ENCODE data around the gene GP1BB.
"Not testable (repeated sequence)": the region's sequence is repeated elsewhere in the genome, so short reads cannot be mapped to it uniquely, and the experiment has no call there.

The GP1BB gene

DNA sequence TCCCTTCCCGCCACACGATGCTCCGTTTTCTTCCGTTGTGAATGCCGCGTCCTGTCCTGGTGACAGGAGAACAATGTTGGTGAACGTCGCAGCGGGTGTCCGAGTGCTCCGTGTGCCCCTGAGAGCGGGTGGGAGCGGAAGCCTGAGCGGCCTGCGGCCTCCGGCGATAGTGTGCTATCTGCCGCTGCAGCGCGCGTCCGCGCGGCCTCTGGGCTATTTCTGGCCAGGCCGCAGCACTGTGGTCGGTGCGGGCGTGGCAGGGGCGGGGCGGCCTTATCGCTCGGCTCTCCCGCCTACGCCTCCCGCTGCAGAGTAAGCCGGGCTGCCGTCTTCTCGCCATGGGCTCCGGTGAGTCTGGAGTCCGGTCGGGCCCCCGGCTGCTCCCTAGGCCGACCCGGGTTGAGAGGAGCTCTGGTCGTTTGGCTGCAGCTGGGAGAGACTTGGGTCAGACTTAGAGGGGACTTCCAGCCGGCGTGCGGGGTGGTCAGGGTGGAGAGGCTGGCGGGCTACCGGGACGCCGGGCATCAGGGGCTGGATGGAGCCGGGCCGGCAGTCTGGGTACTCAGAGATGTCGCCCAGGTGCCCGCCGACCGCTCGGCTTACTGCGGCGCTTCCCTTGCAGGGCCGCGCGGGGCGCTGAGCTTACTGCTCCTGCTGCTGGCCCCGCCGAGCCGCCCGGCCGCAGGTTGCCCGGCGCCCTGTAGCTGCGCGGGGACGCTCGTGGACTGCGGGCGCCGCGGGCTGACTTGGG is at the start of gene GP1BB:
Gene GP1BB (plus strand): TSS at position 308 of the 751 bp plus-strand sequence. CDS start 31 bp downstream, at position 339.
- DNase-seq (ENCODE audit: low read depth): no peak

DNA sequence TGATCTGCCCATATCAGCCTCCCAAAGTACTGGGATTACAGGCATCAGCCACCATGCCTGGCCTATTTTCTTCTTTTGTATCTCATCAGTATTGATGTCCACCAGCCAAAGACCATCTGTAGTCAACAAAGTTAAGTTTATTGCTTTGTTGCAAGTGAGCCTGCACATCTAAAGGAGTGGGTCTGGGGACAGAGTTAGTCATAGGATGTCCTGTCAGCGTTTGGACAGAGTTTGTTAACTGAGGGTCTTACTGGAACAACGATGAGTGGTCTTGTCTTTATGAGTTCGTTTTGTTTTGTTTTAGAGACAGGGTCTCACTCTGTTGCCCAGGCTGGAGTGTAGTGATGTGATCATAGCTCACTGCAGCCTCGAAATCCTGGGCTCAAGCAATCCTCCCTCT is 49.7 kb upstream of the GP1BB start:
- no peak for DNase-seq (ENCODE audit: low read depth)

DNA sequence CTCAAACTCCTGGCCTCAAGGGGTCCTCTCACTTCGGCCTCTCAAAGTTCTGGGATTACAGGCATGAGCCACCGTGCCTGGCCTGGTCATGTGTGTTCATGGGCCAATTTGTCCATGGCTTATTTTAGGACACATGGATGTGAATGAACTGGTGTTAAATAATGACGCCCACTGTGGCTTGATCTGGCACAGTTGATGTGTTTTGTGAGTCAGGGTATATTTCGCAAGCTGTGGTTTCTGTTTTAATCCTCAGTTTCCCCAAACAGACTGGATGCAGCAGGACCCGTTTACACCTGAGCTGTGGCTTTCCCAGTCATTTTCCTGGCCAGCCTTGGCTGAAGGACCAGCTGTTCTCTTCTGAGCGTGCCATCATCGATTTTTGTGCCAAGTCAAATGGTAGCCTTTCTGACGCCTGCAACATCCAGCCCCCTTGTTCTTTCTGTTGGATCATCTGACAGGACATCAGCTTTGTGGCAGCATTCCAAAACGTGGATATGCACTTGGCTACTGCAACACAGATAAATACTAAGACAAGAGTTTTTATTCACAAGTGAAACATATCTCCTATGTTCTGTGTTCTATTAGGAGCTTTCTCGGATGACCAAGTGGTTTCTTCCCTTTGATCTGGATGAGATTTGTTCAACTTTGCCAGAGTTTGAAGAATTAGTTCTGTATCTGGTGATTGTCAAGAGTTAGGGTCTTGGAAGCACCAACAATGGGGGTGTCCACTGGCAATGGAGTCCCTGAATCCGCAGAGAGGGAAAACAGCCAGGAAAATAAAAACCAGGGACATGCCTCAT is 49.0 kb upstream of the GP1BB start:
- DNase-seq (ENCODE audit: low read depth): no peak

DNA sequence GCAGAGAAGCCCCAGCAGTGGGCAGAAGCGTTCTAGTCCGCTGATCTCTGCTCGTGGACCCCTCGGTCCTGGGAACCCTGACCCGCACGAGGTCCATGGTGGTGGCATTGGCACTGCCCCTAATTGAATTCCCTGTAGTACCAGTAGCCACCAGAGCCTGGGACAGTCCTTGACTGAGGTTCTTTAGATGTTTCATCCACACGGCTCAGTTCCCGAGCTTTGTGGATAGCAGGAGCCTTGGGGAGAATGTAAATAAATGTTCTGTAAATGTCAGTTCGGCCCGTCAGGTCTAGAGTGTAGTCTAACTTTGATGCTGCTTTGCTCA is 48.4 kb upstream of the GP1BB start:
- no peak for DNase-seq (ENCODE audit: low read depth)

DNA sequence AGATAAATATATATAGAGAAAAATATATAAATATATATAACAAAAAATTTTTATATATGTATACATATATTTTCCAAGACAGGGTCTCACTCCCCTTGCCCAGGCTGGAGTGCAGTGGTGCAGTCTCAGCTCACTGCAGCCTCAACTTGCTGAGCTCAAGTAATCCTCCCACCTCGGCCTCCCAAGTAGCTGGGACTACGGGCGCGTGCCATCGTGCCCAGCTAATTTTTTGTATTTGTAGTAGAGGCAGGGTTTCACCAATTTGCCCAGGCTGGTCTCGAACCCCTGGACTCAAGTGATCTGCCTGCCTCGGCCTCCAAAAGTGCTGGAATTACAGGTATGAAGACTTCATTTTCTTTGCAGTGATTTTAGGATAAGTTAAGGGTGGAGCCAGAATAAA is 47.9 kb upstream of the GP1BB start:
- DNase-seq (ENCODE audit: low read depth): no peak

DNA sequence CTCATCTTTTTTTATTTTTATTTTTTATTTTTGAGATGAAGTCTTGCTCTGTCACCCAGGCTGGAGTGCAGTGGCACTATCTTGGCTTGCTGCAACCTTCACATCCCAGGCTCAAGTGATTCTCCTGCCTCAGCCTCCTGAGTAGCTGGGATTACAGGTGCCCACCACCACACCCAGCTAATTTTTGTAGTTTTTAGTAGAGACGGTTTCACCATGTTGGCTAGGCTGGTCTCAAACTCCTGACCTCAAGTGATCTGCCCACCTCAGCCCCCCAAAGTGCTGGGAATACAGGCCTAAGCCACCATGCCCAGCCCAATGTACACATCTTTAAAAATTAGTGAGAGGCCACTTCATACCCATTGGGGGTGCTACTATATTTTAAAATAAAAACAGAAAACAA is 46.9 kb upstream of the GP1BB start:
- not testable (repeated sequence) for DNase-seq (ENCODE audit: low read depth)

DNA sequence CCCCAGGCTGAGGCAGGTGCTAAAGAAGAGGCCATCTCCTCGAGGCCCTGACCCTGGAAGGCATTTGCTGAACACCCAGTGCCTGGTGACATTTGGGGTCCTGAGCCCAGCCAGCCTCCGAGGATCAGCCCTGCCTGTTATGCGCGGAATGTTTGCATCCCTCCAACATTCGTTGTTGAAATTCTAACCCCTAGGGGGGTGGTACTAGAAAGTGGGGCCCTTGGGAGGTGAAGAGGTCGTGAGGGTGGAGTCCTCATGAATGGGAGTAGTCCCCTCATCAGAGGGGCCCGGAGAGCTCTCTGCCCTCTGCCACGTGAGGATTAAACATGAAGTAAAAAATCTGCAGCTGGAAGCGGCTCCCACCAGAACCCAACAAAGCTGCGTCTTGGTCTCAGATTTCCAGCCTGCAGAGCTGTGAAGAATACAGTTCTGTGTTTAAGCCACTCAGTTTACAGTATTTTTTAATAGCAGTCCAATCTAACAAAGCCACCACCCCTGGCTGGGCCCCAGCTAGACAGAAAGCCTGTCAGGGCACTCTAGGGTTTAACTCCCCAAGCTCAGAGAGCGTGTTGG is 44.3 kb upstream of the GP1BB start:
- DNase-seq (ENCODE audit: low read depth): no peak

DNA sequence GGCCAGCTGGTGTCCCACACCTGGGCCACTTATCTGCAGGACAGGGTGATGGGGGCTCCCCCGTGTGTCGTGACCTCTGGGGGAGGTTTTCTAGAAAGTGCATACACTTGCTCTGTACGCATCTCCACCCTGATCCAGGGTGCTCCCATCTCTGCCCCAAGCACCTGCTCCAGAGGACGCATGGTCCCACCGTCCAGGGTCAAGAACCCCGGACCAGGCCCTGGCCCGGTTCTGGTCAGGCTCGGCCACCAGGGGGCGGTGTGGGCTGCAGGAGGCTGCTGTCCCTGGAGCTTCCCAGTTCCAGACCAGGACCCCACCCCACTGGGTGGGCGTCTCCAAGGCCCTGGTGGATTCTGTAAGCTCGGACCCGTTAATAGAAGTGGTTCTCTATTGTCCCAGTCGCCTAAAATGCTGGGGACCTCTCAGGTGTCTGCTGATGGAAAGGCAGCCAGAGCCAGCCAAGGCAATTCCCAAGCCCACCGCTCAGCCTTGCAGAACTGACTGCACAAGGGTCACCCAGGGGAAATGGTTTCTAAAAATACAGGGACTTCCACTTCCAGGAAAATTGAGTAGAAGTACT is 43.7 kb upstream of the GP1BB start:
- peak; percentile 4 for DNase-seq (ENCODE audit: low read depth)

DNA sequence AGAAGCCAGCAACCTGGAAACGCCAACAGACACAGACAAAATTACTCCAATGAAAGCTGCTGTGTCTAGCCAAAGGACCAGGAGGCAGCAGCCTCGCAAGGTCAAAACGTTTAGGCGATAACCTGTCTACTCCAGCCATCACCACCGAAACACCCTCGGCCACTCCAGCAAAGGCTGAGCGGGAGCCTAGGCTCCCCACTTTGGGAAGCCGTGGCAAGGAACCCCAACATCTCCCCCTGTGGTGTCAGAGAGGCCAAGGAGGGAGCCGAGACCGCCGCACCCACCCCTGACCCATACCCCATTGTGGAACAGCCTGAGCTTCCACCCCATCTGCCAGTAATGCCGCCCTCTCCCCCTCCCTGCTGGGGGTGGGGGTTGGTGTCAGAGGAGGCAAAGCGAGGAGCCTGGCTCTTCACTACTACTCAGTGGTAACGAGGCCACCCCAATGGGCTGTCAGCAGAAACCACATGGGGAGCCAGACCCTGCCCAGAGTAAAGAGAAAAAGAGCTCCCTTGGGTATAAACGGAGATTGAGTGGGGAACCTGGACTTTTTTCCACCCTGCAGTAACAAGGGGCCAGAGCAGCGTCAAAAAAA is 43.0 kb upstream of the GP1BB start:
- no peak for DNase-seq (ENCODE audit: low read depth)

DNA sequence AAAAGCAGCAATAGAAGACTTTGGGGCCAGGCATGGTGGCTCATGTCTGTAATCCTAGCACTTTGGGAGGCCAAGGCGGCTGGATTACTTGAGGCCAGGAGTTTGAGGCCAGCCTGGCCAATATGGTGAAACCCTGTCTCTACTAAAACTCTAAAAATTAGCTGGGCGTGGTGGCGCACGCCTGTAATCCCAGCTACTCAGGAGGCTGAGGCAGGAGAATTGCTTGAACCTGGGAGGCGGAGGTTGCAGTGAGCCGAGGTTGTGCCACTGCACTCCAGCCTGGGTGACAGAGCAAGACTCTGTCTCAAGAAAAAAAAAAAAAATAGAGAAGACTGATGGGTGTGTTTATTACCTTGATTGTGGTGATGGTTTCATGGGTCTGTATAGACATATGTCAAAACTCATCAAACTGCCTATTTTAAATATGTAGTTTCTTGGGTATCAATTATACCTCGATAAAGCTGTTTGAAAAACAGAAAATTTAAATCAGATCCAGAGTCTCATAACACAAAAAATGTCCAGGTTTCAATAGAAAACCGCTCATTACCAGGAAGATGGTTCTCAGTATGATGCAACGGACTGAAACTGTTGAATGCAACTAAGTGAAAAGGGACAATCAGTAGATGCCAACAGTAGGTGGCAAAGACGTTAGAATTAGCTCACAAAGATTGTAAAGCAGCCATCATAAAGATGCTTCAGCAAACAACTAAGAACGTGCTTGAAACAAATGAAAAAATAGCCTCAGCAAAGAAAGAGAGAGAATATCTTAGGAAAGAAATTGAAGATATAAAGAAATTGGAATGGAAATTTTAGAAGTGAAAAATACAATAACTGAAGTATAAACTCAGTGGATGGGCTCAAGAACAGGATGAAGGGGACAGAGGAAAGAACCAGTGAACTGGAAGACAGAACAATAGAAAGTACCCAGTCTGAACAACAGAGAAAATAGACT is 42.2 kb upstream of the GP1BB start:
- no peak for DNase-seq (ENCODE audit: low read depth)

DNA sequence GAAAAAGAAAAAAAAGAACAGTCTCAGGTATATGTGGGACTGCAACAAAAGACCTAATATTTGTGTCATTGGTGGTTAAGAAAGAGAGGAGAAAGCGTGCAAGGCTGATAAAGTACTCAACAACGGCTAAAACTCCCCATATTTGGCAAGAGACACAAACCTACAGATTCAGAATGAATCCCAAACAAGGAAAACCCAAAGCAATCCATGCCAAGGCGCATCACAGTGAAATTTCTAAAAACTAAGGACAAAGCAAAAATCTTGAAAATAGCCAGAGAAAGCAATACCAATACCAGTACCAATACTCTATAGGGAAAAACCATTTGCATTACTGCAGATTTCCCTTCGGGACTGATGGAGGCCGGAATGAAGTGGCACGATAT is 41.5 kb upstream of the GP1BB start:
- no peak for DNase-seq (ENCODE audit: low read depth)

DNA sequence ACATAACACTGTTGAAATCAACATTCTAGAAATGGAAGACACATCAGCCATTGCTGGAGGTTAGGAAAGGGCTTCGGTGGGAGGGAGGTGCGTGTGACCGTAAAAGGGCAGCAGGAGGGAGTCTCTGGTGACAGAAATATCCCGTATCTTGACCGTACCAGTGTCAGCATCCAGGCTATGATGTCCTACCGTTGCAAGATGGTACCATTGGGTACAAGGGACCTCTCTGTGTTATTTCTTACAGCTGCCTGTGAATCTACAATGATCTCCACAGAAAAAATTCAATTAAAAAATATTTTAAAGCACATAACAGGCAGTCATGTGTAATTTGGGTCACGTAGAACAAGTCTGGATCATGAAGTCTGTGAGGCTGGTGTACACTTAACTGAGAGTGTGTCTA is 36.4 kb upstream of the GP1BB start:
- DNase-seq (ENCODE audit: low read depth): no peak

DNA sequence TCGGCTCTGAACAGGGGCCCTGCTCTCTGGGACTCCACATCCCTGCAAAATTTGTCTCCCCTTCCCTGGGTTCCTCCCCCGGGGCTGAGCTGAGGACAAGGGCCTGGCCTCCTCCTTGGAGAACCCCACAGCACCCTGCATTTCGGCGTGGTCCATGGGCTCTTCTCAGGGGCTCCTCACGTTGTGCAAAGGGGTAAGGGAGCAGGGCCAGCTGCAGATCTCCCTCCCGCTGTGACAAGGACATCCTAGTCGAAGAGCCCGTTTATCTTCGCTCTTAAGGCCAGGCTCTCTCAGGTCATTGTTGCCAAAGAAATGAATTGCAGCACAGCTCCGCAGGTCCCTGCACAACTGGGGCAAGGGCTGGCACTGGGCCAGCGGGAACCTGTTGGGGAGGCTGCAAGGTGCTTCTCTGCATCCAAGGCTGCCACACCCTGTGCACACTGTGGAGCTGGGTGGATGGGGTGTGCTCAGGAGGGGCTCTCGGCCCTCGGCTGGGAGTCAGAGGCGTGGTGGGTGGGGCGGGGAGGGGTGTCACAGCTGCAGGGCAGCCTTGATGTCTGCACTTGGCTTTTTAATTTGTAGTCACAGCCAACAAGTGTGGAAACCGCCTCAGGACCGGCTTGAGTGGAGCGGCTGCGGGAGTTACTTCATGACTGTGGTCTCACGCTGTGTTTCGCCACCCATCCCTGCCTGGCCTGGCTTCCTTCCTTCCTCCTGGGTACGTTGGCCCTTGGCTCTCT is 35.6 kb upstream of the GP1BB start:
- DNase-seq (ENCODE audit: low read depth): no peak

DNA sequence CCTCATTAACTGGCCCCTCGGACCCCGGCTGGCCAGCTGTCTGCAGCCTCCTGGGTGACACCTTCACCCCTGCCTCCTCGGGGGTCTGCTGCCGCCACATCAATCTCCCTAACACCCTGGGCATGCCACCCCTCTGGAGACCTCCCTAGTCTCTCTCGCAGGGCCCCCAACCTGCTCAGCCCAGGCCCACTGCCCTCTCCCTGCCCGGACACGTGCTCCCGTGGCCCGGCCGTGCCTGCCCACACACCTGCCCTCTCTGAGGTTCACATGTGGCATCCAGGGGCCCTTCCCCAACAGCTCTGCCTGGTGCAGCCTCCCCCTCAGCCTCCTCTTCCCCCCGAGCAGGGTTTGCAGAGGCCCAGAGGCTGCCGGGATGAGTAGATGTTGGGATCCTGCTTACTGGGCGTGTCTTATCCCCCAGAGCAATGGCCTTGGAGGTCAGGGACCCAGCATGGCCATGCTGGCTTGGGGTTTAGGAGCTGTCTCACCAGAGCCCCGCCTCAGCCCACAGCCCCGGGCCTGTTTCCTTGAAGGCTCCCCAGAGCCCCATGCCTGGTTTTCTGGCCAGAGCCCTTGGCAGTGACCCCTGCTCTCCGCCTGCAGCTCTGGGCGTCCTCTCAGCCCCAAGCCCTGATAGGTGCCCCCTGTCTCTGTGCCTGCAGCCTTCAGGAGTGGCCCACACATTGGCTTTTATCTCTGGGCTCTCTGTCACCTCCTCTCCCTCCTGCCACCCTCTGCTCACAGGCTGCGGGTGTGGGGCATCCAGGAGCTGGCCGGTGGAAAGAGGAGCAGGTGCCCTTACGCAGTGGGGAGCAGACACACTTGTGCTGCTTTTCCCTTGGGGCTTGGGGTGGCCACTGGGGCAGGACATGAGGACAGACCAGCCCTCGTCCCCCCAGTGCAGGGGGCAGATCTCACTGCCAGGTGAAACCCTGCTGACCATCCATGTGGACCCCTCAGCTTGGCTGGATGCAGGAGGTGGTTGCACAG is 34.7 kb upstream of the GP1BB start:
- DNase-seq (ENCODE audit: low read depth): no peak

DNA sequence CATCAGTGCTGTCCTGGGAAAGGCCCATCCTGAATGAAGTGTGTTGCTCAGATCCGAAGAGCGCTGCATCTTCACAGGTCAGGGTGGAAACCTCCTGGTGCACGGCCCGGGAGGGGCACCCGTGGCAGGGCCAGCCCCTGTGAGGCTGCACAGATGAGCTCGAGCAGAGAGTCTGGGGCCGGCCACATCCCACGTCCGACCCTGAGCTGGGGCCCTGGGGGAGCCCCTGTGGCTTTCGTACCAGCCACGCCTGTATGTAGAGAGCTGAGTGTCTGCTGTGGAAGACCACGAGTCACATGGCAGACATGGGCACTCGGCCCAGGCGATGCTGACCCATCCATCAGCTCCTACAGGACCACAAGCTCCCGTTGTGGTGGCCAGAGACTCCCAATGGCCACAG is 33.9 kb upstream of the GP1BB start:
- no peak for DNase-seq (ENCODE audit: low read depth)

DNA sequence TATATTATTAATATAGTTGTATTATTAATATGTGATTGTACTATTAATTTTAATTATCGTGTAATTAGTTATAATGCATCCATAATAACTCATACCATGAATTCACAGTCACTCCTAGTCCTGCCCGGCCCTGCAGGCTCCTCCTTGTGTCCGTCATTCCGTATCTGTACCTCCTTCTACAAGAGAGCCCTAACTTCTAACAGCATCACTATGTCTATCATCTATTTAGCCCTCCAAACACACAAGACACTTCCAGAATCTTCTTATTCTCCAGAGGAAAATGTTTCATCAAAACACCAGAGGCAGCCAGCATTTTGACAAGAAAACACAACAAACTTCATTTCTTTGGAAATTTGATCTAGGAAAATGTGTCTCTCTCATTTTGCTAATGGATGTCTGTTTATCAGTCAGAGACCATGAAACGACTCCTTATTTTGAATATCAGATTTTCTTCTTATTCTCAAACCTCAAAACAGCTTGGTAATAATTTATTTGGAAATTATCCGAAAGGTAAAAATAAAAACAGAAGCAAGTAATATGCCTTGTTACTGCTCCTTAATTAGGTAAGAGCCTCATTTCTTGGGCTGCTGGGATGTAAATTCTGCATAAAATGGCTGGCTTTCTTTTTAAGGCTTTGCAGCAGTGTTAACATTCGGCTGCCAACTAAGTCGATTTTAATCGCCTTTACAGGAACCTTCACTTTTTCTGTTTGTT is 32.2 kb upstream of the GP1BB start:
- DNase-seq (ENCODE audit: low read depth): no peak

DNA sequence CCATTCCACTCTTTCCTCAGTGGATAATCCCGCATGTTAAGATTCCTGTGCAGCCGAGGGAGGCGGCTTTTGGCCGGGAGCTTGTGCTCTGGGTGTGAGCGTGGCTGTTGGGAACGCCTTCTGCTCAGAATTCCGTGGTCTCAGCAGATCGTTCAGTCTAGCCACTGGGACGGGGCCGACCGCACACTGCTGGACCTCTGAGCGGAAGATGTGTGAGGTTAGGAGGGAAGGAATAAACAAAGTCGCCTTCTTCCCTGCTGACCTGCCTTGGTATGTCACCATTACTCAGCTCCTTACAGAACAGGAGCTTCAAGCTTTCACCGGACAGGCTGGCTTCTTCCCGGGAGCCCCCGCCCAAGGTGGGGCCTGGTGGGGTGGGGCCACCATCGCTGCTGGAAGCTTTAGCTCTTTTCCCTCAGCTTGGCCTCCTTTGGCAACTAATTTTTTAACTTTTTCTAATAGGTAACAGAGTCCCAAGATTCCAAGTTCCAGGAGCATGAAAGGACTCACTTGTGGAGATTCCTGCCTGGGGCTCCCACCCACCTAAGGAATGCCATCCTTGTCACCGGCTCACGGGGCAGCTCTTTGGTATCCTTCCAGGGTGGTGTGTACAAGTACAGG is 31.5 kb upstream of the GP1BB start:
- DNase-seq (ENCODE audit: low read depth): no peak

DNA sequence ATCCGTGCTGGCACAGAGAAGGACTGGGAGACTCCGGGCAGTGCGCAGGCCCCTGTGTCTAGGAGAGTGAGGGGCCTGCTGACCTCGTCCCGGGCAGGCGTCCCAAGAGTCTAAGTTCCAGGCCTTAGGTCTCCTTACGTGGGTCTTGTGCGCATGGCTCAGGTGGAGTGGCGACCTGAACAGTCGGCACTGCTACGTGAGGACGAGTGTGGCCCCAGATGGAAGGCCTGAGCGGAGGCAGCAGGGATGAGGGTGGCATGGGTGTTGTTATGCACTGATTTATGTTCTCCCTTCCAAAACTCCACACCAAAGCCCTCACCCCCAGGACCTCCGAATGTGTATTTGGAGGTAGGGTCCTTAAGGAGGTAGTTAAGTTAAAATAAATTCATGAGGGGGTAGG is 29.8 kb upstream of the GP1BB start:
- no peak for DNase-seq (ENCODE audit: low read depth)
